Measurements from ENCODE around the gene BDP1.

DNA sequence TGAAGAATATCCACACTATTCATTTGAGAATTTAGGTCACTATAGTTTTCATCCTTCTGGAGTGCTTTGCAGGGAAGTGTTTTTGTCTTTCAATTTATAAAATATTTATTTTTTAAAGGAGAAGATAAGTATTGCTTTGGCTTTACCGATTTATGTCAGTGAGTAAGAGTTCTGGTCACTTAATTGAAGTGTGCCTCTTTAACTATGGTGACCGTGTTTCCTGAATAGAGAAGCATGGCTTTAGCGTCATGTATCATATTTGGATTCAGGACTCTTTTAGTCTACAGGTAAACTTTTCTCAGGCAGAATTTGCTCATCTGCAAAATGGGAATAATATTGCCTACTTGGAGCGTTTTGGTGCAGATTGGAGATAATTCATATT, 902 bp downstream of the BDP1 start:
- TF ChIP-seq GATA2 (IDR thresholded peaks at IDR 0.05; ENCODE audit: low read depth, low read length) = no peak
- TF ChIP-seq GATA3 (IDR thresholded peaks at IDR 0.05; ENCODE audit: low read depth, low read length) = no peak

Data from SH-SY5Y (cell line).